ENCODE results near the gene STAT1.

GRCh38 chr2:191029280-191029950, 15.4 kb upstream of the STAT1 start:
- no peak for TF ChIP-seq POLR2A (IDR thresholded peaks at IDR 0.05; ENCODE audit: borderline replicate concordance, extremely low read depth, insufficient read depth, insufficient read length)
- TF ChIP-seq JUND (IDR thresholded peaks at IDR 0.05), result no peak

Measured in HCT116 (cell line).